ENCODE measurements around the gene PRKAR1B.

The PRKAR1B gene

DNA sequence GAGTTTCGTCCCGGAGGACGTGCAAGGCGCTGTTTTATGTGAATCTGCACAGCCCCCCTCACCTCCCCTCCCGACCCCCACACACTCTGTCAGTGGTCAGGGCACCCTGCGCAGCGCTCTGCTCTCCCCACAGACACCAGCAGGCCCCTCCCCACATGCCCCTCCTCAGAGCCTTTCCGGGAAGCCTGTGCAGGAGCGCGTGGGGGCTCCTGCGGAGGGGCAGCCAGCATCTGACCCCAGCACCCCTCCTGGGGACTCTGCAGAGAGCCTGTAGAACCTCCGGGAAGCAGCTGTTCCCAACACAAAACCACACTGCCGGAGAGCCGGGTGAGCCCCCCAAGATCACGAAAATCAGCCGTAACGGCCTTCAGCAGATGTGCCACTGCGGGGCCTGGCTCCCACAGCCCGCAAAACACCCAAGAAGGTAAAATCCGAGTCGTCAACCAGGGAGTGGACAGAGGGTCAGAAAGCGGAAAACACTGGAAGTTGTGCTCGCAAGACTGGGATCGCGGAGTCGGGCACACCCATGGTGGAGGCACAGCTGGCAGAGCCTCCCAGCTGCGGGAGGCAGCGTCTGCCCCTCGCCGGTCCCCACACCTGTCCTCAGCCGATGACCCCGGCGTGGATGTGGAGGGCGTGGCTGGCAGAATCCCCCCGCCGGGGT is 153.7 kb downstream of the PRKAR1B start:
- no peak overlapping the region for H3K4me3 ChIP-seq (ENCODE audit: low read length)
- TF ChIP-seq, protein P1, sequence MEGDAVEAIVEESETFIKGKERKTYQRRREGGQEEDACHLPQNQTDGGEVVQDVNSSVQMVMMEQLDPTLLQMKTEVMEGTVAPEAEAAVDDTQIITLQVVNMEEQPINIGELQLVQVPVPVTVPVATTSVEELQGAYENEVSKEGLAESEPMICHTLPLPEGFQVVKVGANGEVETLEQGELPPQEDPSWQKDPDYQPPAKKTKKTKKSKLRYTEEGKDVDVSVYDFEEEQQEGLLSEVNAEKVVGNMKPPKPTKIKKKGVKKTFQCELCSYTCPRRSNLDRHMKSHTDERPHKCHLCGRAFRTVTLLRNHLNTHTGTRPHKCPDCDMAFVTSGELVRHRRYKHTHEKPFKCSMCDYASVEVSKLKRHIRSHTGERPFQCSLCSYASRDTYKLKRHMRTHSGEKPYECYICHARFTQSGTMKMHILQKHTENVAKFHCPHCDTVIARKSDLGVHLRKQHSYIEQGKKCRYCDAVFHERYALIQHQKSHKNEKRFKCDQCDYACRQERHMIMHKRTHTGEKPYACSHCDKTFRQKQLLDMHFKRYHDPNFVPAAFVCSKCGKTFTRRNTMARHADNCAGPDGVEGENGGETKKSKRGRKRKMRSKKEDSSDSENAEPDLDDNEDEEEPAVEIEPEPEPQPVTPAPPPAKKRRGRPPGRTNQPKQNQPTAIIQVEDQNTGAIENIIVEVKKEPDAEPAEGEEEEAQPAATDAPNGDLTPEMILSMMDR (IDR thresholded peaks at IDR 0.05; ENCODE audit: insufficient read depth, low read depth, low read length, missing control alignments): no peak
- DNase-seq (ENCODE audit: low read depth): no peak

DNA sequence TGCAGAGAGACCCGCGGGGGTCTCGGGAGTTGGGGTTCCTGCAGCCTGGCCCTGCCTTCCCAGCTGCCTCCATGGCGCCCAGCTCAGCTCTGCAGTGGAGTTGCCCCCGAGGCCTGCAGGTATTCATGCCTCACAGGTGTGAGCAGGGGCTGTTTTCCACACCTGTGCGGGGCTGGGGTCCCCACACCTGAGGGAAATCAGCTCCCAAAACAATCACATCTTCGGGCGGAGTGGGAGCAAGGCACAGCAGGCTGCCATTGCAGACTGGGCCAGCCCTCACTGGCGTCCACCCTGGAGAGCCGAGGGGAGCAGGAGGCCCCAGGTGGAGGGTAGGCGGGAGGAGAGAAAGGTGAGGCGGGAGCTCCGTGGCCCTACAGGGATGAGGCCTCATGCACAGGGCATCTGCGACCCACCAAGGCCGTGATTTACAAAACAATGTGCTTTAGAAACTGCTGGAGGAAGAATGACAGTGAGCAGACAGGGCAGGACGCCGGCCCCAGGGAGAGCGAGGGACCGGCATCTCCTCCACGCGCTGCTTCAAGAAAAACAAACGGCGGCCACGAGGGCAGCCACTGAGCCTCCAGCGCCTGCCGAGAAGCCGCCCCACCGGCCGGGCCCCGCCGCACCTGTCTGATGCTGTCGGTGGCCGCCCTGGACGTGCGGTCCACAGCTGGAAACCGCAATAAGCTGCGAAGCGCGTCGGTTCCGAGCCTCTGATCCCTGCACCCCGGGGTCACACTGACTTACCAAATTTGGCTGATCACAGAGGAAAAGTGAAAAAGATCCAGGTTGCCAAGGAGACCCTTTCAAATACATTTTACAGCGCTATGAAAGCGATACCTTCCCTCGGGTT is 154.4 kb downstream of the PRKAR1B start:
- no peak overlapping the region for H3K4me3 ChIP-seq (ENCODE audit: low read length)
- TF ChIP-seq, protein P1 (IDR thresholded peaks at IDR 0.05; ENCODE audit: insufficient read depth, low read depth, low read length, missing control alignments): no peak
- DNase-seq (ENCODE audit: low read depth): no peak

- no peak for DNase-seq (ENCODE audit: low read depth)
- TF ChIP-seq, protein P1 (IDR thresholded peaks at IDR 0.05; ENCODE audit: insufficient read depth, low read depth, low read length, missing control alignments): no peak
These were observed 155.2 kb downstream of the PRKAR1B start for GRCh38 chr7:571718-572415.

DNA sequence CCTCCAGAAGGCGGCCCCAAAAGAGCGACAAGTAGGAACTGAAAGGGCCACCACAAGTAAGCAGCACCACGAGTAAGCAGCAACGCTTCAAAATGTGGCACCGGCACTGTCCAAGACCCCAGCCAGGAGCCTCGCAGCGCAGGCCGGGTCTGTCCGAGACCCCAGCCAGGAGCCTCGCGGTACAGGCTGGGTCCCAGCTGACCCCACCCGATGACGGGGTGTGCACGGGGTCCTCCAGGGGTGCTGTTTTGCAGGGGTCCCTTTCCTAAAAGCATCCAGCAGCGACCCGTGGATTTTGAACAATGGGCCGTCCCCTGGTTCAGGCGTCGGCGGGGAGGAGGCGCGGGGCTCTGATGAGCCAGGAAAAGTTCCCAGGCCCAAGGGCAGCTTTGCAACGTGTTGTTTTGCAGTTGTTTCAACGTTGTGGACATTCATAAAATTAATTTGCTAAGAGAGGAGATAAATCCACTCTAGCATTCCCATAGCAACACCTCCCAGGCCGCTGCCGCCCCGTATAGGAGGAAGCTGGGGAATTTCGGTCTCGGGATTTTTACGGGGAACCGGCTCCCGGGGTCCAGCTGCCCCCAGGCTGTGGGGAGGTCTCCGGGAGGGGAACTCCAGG is 155.9 kb downstream of the PRKAR1B start:
- DNase-seq (ENCODE audit: low read depth): no peak
- TF ChIP-seq, protein P1 (IDR thresholded peaks at IDR 0.05; ENCODE audit: insufficient read depth, low read depth, low read length, missing control alignments): no peak
- no peak overlapping the region for H3K4me3 ChIP-seq (ENCODE audit: low read length)

More at GRCh38 chr7:571718-572415, 155.2 kb downstream of the PRKAR1B start:
- no peak overlapping the region for H3K4me3 ChIP-seq (ENCODE audit: low read length)

DNA sequence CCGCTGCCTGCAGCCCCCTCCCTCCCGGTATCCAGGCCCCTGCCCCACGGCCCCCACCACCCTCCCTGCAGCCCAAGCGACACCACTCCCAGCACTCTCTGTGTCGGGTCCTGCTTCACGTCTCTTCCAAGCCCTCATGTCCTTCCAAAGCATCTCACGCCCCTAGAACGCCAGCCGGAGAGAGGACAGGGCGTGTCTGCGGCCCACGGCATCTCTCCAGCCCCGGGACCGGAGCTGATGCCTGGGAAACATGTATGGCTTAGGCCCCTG is 156.3 kb downstream of the PRKAR1B start:
- TF ChIP-seq, protein P1 (IDR thresholded peaks at IDR 0.05; ENCODE audit: insufficient read depth, low read depth, low read length, missing control alignments): no peak
- no peak for DNase-seq (ENCODE audit: low read depth)
- H3K4me3 ChIP-seq (ENCODE audit: low read length): no peak overlapping the region

DNA sequence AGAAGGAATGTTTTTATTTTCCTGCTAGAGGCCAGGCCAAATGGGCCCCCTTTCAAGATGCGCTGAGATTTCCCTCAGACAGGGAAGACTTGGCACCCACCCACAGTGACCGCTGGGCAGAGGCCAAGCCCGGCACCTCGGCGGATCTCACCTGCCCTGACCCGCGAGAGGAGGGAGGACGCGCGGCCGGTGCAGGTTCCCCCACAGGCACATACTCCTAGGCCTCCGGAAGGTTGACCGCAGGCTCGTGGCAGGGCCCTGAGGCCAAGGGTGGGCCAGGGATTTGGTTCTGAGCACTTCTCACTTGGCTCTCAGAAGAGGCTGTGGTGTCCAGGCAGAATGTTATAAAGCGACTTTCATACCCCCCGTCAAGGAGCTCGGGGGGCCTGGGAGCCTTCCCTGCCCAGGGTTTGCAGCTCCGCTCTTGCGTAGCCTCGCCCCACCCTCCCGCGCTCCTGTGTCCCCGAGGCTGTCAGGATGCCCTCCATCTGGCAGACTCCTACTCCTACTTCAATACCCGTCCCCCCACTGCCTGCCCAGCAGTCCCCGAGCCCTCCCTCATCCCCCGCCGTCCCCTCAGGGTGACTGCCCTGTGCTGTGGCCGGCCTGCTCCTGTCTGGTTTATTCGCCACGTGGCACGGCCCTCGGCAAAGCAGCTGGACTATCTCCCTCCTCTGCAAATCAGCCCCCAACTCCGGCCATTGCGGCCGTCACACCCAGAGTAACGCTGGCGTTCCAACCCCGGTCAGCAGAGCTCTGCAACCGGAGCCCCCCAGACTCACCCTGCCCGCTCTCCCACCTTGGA is 156.9 kb downstream of the PRKAR1B start:
- no peak for DNase-seq (ENCODE audit: low read depth)
- H3K4me3 ChIP-seq (ENCODE audit: low read length): no peak overlapping the region
- TF ChIP-seq, protein P1 (IDR thresholded peaks at IDR 0.05; ENCODE audit: insufficient read depth, low read depth, low read length, missing control alignments): no peak
